ENCODE data around the gene NCOA5. TPM values are rescaled to one million over a fixed set of nuclear protein-coding genes. Genes with fewer than 3 reads are reported as not detected.
A peak's percentile ranks its signal among the peaks of the same experiment; 100 is the strongest.

The NCOA5 gene
- total and polyA plus RNA-seq, 2 experiments from 2014 or later, result 8.4 to 22.8 TPM

GRCh38 chr20:46132705-46133120, 43.0 kb upstream of the NCOA5 start:
- H3K36me3 Mint-ChIP-seq (ENCODE audit: low read depth), result no peaks in the 10 kb centered on the region
- peaks cover 14% of the 10 kb centered on the region for H3K4me1 Mint-ChIP-seq
- no peak overlapping the region for H3K27ac Mint-ChIP-seq
- no peaks in the 10 kb centered on the region for H3K9me2 ChIP-seq (ENCODE audit: insufficient read depth)
- H3K27ac ChIP-seq (ENCODE audit: low read depth), result no peak overlapping the region
- TF ChIP-seq NANOG (IDR thresholded peaks at IDR 0.05; ENCODE audit: borderline replicate concordance), result no peak
- peak; percentile 81 to 97 for TF ChIP-seq CTCF (conservative IDR thresholded peaks at IDR 0.05; ENCODE audit: low read depth in 2 of 2)
- no peak overlapping the region for H3K4me2 ChIP-seq
- H3K4me1 ChIP-seq (ENCODE audit: insufficient read depth), result peaks cover 4% of the 10 kb centered on the region; the same call in 1 of the 2 replicates
- peaks cover 11% of the 10 kb centered on the region; the same call in 1 of the 2 replicates for H3K27me3 ChIP-seq (ENCODE audit: insufficient read depth)
- H3K4me3 Mint-ChIP-seq, result no peak overlapping the region
- peak overlapping the region; percentile 28; the same call in 1 of the 2 replicates for H2AFZ ChIP-seq
- no peaks in the 10 kb centered on the region; the same call in 2 of the 3 replicates for H3K9me3 Mint-ChIP-seq
- H3F3A ChIP-seq (replicated peaks; ENCODE audit: low read depth), result no peaks in the 10 kb centered on the region
- H3K4me3 ChIP-seq, result no peak overlapping the region
- ATAC-seq (peak; percentile 89), DNase-seq (ENCODE audit: low spot score) (peak; percentile 87)
- H3K27me3 Mint-ChIP-seq (ENCODE audit: insufficient read depth, low read depth, poor library complexity), result peaks cover 16% of the 10 kb centered on the region
- no peaks in the 10 kb centered on the region for H3K36me3 ChIP-seq (ENCODE audit: insufficient read depth)
- H3K79me2 ChIP-seq (replicated peaks; ENCODE audit: insufficient read depth), result no peaks in the 10 kb centered on the region
- no peaks in the 10 kb centered on the region; the same call in 1 of the 2 replicates for H4K20me1 ChIP-seq (replicated peaks; ENCODE audit: insufficient read depth)

DNA sequence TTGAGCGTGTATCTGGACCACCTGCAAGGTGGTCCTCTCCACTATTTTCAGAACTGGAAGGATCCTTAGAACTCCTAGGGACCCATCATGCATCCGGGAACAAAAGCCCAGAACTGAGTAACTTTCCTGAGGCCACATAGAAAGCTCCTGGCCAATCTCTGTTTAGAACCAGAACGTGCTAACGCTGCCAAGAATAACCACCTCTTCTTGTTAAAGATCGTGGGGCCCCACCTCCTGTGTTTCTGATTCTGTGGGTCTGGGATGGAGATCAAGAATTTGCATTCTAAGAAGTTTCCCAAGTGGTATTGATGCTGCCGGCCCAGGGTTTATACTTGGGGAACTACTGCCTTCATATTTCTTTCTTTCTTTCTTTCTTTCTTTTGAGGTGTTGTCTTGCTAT, 41.6 kb upstream of the NCOA5 start:
- no peak overlapping the region for H3K4me2 ChIP-seq
- H3K27me3 ChIP-seq (ENCODE audit: insufficient read depth), result peaks cover 11% of the 10 kb centered on the region; the same call in 1 of the 2 replicates
- DNase-seq (ENCODE audit: low spot score) (no peak), ATAC-seq (no peak)
- Mint-ChIP-seq H3K4me1 (peaks cover 12% of the 10 kb centered on the region), H3K27me3 (ENCODE audit: insufficient read depth, low read depth, poor library complexity) (peaks cover 16% of the 10 kb centered on the region), H3K9me3 (no peaks in the 10 kb centered on the region; the same call in 2 of the 3 replicates), H3K36me3 (ENCODE audit: low read depth) (peaks cover 2% of the 10 kb centered on the region; the same call in 1 of the 3 replicates), H3K4me3 (no peak overlapping the region), H3K27ac (no peak overlapping the region)
- H3K9me2 ChIP-seq (ENCODE audit: insufficient read depth), result no peaks in the 10 kb centered on the region
- no peaks in the 10 kb centered on the region for H3K36me3 ChIP-seq (ENCODE audit: insufficient read depth)
- H2AFZ ChIP-seq, result no peak overlapping the region
- H4K20me1 ChIP-seq (replicated peaks; ENCODE audit: insufficient read depth), result no peaks in the 10 kb centered on the region; the same call in 1 of the 2 replicates
- no peak overlapping the region for H3K27ac ChIP-seq (ENCODE audit: low read depth)
- peaks cover 4% of the 10 kb centered on the region; the same call in 1 of the 2 replicates for H3K4me1 ChIP-seq (ENCODE audit: insufficient read depth)
- no peaks in the 10 kb centered on the region for H3F3A ChIP-seq (replicated peaks; ENCODE audit: low read depth)
- no peaks in the 10 kb centered on the region for H3K79me2 ChIP-seq (replicated peaks; ENCODE audit: insufficient read depth)
- H3K4me3 ChIP-seq, result no peak overlapping the region
- TF ChIP-seq CREB1 (CRISPR knock-in tag; IDR thresholded peaks at IDR 0.05; ENCODE audit: low read depth) (no peak), POLR2AphosphoS5 (IDR thresholded peaks at IDR 0.05; ENCODE audit: low read depth) (no peak), CTCF (conservative IDR thresholded peaks at IDR 0.05; ENCODE audit: low read depth in 2 of 2) (no peak), JUNB (IDR thresholded peaks at IDR 0.05; ENCODE audit: unreplicated experiment) (no peak), EZH2 (IDR thresholded peaks at IDR 0.05; ENCODE audit: low read depth, unreplicated experiment) (no peak), EZH2phosphoT487 (IDR thresholded peaks at IDR 0.05; ENCODE audit: unreplicated experiment) (no peak), ETS1 (IDR thresholded peaks at IDR 0.05) (no peak), STAT1 (IDR thresholded peaks at IDR 0.05; ENCODE audit: unreplicated experiment) (no peak), NANOG (IDR thresholded peaks at IDR 0.05; ENCODE audit: borderline replicate concordance) (no peak), ZNF331 (CRISPR knock-in tag; IDR thresholded peaks at IDR 0.05; ENCODE audit: low read depth) (no peak)
